ENCODE results near the gene CDH23. TPM values are rescaled to one million over a fixed set of nuclear protein-coding genes. Genes with fewer than 3 reads are reported as not detected.

CDH23 gene
- total and polyA plus RNA-seq, 9 of the 15 experiments (the other 6 are each of a cell fraction or from before 2014, with no cell fraction given), result 0.18 to 1.2 (median 0.47) TPM

DNA sequence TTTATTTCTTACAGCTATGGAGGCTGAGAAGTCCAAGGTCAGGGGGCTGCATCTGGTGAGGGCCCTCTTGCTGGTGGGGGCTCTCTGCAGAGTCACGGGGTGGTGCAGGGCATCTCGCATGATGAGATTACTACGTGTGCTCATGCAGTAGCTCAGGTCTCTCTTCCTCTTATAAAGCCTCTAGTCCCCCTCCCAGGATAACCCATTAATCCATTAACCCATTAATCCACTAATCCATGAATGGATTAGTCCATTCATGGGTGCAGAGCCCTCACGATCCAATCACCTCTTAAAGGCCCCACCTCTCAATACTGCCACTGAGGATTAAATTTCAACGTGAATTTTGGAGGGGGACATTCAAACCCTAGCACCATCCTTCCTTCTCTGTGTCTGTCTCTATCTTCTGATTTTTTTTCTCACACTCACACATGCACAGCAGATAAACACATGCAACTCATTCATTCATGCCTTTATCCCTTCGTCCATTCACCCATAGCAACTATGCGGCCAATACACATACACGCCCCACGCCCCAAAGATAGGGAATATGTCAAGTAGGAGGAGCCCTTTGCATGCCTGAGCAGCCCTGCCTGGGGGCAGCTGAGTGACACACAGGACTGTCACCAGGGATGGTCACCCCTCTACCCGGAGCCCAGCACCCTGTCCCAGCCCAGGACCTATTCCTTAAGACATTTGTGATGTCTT lies 236.3 kb downstream of the CDH23 start (continued):
- TF ChIP-seq MBD1 (CRISPR knock-in tag; IDR thresholded peaks at IDR 0.05) (no peak), HDAC1 (IDR thresholded peaks at IDR 0.05) (peak in 1 of 2 experiments; percentile 47; a peak in 2 of 4 replicates), ZNF41 (CRISPR knock-in tag; conservative IDR thresholded peaks at IDR 0.05) (no peak), CC2D1A (IDR thresholded peaks at IDR 0.05) (no peak; the same call in 1 of the 2 replicates), HSF4 (CRISPR knock-in tag; IDR thresholded peaks at IDR 0.05; ENCODE audit: borderline replicate concordance) (no peak), ESRRB (CRISPR knock-in tag; IDR thresholded peaks at IDR 0.05; ENCODE audit: borderline replicate concordance) (no peak), STAT5A (IDR thresholded peaks at IDR 0.05; ENCODE audit: borderline replicate concordance, low read length) (peak; percentile 47; the same call in 1 of the 2 replicates), NFE2 (IDR thresholded peaks at IDR 0.05; ENCODE audit: low read depth) (no peak; the same call in 1 of the 2 replicates), CHD4 (IDR thresholded peaks at IDR 0.05; ENCODE audit: insufficient read depth, insufficient replicate concordance, low read depth, low read length, poor library complexity, severe bottlenecking) (no peak), NEUROD1 (IDR thresholded peaks at IDR 0.05; ENCODE audit: borderline replicate concordance, low read depth, low read length, partially characterized antibody) (no peak), NFATC3 (IDR thresholded peaks at IDR 0.05) (no peak), LEF1 (IDR thresholded peaks at IDR 0.05) (no peak), KDM4B (IDR thresholded peaks at IDR 0.05; ENCODE audit: borderline replicate concordance in 2 of 2, low read depth in 1 of 2) (no peak), SRF (CRISPR knock-in tag; IDR thresholded peaks at IDR 0.05) (no peak)
- TF ChIP-seq, protein P1, sequence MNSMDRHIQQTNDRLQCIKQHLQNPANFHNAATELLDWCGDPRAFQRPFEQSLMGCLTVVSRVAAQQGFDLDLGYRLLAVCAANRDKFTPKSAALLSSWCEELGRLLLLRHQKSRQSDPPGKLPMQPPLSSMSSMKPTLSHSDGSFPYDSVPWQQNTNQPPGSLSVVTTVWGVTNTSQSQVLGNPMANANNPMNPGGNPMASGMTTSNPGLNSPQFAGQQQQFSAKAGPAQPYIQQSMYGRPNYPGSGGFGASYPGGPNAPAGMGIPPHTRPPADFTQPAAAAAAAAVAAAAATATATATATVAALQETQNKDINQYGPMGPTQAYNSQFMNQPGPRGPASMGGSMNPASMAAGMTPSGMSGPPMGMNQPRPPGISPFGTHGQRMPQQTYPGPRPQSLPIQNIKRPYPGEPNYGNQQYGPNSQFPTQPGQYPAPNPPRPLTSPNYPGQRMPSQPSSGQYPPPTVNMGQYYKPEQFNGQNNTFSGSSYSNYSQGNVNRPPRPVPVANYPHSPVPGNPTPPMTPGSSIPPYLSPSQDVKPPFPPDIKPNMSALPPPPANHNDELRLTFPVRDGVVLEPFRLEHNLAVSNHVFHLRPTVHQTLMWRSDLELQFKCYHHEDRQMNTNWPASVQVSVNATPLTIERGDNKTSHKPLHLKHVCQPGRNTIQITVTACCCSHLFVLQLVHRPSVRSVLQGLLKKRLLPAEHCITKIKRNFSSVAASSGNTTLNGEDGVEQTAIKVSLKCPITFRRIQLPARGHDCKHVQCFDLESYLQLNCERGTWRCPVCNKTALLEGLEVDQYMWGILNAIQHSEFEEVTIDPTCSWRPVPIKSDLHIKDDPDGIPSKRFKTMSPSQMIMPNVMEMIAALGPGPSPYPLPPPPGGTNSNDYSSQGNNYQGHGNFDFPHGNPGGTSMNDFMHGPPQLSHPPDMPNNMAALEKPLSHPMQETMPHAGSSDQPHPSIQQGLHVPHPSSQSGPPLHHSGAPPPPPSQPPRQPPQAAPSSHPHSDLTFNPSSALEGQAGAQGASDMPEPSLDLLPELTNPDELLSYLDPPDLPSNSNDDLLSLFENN (IDR thresholded peaks at IDR 0.05; ENCODE audit: low read depth in 2 of 2, low read length in 2 of 2), result no peak
- TF ChIP-seq, protein P2, sequence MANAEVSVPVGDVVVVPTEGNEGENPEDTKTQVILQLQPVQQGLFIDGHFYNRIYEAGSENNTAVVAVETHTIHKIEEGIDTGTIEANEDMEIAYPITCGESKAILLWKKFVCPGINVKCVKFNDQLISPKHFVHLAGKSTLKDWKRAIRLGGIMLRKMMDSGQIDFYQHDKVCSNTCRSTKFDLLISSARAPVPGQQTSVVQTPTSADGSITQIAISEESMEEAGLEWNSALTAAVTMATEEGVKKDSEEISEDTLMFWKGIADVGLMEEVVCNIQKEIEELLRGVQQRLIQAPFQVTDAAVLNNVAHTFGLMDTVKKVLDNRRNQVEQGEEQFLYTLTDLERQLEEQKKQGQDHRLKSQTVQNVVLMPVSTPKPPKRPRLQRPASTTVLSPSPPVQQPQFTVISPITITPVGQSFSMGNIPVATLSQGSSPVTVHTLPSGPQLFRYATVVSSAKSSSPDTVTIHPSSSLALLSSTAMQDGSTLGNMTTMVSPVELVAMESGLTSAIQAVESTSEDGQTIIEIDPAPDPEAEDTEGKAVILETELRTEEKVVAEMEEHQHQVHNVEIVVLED (CRISPR knock-in tag; IDR thresholded peaks at IDR 0.05), result no peak
- TF ChIP-seq, protein P3, sequence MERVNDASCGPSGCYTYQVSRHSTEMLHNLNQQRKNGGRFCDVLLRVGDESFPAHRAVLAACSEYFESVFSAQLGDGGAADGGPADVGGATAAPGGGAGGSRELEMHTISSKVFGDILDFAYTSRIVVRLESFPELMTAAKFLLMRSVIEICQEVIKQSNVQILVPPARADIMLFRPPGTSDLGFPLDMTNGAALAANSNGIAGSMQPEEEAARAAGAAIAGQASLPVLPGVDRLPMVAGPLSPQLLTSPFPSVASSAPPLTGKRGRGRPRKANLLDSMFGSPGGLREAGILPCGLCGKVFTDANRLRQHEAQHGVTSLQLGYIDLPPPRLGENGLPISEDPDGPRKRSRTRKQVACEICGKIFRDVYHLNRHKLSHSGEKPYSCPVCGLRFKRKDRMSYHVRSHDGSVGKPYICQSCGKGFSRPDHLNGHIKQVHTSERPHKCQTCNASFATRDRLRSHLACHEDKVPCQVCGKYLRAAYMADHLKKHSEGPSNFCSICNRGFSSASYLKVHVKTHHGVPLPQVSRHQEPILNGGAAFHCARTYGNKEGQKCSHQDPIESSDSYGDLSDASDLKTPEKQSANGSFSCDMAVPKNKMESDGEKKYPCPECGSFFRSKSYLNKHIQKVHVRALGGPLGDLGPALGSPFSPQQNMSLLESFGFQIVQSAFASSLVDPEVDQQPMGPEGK (CRISPR knock-in tag; IDR thresholded peaks at IDR 0.05; ENCODE audit: borderline replicate concordance), result no peak
